22Rv1 (cell line): ENCODE measurements around the gene EFCAB13.

ENCODE experiments used
- ZFX ChIP-seq: fragments of 450-650 bp; IDR thresholded peaks from 2 replicates; pipeline ENCODE4 v1.6.1; 2017; ENCODE audit warnings: antibody characterized with exemption, borderline replicate concordance
- TF ChIP-seq, protein P1 (sequence below): fragments of 450-650 bp; IDR thresholded peaks from 2 replicates; pipeline ENCODE4 v1.5.1; 2017; ENCODE audit warnings: mild to moderate bottlenecking

DNA sequence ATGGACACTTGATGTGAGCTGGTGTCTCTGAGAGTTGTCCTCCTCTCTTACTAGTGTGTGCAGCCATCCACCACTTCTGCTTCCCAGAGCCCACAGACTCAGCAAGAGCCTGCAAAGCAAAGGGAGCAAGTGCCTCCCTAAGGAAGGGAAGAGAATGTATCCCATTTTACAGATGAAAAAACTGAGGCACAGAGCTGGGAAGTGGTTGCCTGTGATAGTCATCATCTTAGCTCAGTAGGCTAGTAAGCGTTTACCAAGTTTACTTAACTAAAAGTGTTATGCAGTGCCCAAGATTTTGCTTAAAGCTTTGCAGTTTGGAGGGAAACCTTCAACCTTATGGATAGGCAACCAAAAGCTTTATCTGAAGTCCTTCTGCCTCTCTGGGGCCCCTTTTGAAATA, 23.0 kb upstream of the EFCAB13 start:
- TF ChIP-seq, protein P1, sequence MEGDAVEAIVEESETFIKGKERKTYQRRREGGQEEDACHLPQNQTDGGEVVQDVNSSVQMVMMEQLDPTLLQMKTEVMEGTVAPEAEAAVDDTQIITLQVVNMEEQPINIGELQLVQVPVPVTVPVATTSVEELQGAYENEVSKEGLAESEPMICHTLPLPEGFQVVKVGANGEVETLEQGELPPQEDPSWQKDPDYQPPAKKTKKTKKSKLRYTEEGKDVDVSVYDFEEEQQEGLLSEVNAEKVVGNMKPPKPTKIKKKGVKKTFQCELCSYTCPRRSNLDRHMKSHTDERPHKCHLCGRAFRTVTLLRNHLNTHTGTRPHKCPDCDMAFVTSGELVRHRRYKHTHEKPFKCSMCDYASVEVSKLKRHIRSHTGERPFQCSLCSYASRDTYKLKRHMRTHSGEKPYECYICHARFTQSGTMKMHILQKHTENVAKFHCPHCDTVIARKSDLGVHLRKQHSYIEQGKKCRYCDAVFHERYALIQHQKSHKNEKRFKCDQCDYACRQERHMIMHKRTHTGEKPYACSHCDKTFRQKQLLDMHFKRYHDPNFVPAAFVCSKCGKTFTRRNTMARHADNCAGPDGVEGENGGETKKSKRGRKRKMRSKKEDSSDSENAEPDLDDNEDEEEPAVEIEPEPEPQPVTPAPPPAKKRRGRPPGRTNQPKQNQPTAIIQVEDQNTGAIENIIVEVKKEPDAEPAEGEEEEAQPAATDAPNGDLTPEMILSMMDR, result no peak
- no peak for TF ChIP-seq ZFX
